CD14-positive monocyte (primary cell): ENCODE measurements around the gene MUSK. TPM values are rescaled to one million over a fixed set of nuclear protein-coding genes. Genes with fewer than 3 reads are reported as not detected.
A peak's percentile ranks its signal among the peaks of the same experiment; 100 is the strongest.

ENCODE experiments used
- DNase-seq, 3 donors: peaks; one replicate each; pipeline ENCODE4 v3.0.0-alpha.2; 2011 to 2022
- H2AFZ ChIP-seq: 2 replicates; pipeline ENCODE4 v1.6.0; 2012; ENCODE audit warnings: mild to moderate bottlenecking, low read depth, low read length, inconsistent platforms; ENCODE audit not compliant: insufficient read depth, poor library complexity, severe bottlenecking
- H3K27ac ChIP-seq, 2 donors: 1 replicate in 1 of 2; 2 replicates in 1 of 2; pipeline ENCODE4 v1.5.1; 2012 to 2013; ENCODE audit warnings: low read length in 2 of 2, control low read depth in 1 of 2, inconsistent platforms in 1 of 2, low read depth in 1 of 2, mild to moderate bottlenecking in 1 of 2
- H3K27me3 ChIP-seq, 2 donors: one replicate each; pipeline versions ENCODE4 v1.6.0 to v1.6.1; 2011 to 2013; ENCODE audit warnings: low read length in 2 of 2; ENCODE audit not compliant: control insufficient read depth in 2 of 2, insufficient read depth in 2 of 2
- H3K36me3 ChIP-seq, 2 donors: replicated peaks in 1 of 2; 1 replicate in 1 of 2; 2 replicates in 1 of 2; pipeline versions ENCODE4 v1.5.1 to v1.6.1; 2012 to 2013; ENCODE audit warnings: low read length in 2 of 2, control low read depth in 1 of 2, inconsistent platforms in 1 of 2, mild to moderate bottlenecking in 1 of 2; ENCODE audit not compliant: insufficient read depth in 2 of 2, control insufficient read depth in 1 of 2
- H3K4me1 ChIP-seq, 2 donors: 1 replicate in 1 of 2; 2 replicates in 1 of 2; pipeline versions ENCODE4 v1.5.1 to v1.6.1; 2012 to 2013; ENCODE audit warnings: low read length in 2 of 2, control low read depth in 1 of 2, inconsistent platforms in 1 of 2, mild to moderate bottlenecking in 1 of 2, moderate library complexity in 1 of 2; ENCODE audit not compliant: insufficient read depth in 2 of 2, control insufficient read depth in 1 of 2
- H3K4me2 ChIP-seq: replicated peaks from 2 replicates; pipeline ENCODE3; 2012; ENCODE audit warnings: low read length, moderate library complexity, mild to moderate bottlenecking; ENCODE audit not compliant: poor library complexity, severe bottlenecking; ENCODE audit errors: extremely low read depth
- H3K4me3 ChIP-seq, 3 experiments: fragments of 200-600 bp in 1 of 3; sonication (generic) in 1 of 3; replicated peaks in 1 of 3; 1 replicate in 2 of 3; 2 replicates in 1 of 3; pipeline ENCODE4 v1.5.1; 2011 to 2013; ENCODE audit warnings: low read length in 3 of 3, mild to moderate bottlenecking in 3 of 3, control low read depth in 2 of 3, low read depth in 2 of 3, inconsistent platforms in 1 of 3, moderate library complexity in 1 of 3
- H3K79me2 ChIP-seq: 2 replicates; pipeline ENCODE4 v1.6.0; 2012; ENCODE audit warnings: mild to moderate bottlenecking, control low read depth, inconsistent platforms, low read length, moderate library complexity; ENCODE audit not compliant: insufficient read depth
- H3K9ac ChIP-seq: 2 replicates; pipeline ENCODE4 v1.6.0; 2017; ENCODE audit warnings: low read length, mild to moderate bottlenecking; ENCODE audit not compliant: insufficient read depth, poor library complexity, severe bottlenecking
- H3K9me3 ChIP-seq, 2 donors: replicated peaks in 1 of 2; 1 replicate in 1 of 2; 2 replicates in 1 of 2; pipeline versions ENCODE4 v1.5.1 to v1.6.1; 2012 to 2013; ENCODE audit warnings: low read length in 2 of 2, control low read depth in 1 of 2; ENCODE audit not compliant: control insufficient read depth in 1 of 2, insufficient read depth in 1 of 2
- H4K20me1 ChIP-seq: 2 replicates; pipeline ENCODE4 v1.6.0; 2012; ENCODE audit warnings: mild to moderate bottlenecking, low read length, control low read depth, moderate library complexity; ENCODE audit not compliant: insufficient read depth
- H3K27ac Mint-ChIP-seq, 7 donors: one replicate each; pipeline ENCODE4 v1.8.0; 2020; ENCODE audit warnings: mild to moderate bottlenecking in 7 of 7, mixed read lengths in 7 of 7, moderate library complexity in 6 of 7, inconsistent platforms in 2 of 7
- H3K27me3 Mint-ChIP-seq, 3 donors: one replicate each; pipeline ENCODE4 v1.8.0; 2021 to 2022; ENCODE audit warnings: low read depth in 3 of 3, mild to moderate bottlenecking in 3 of 3, mixed read lengths in 3 of 3, moderate library complexity in 3 of 3, inconsistent platforms in 1 of 3
- H3K36me3 Mint-ChIP-seq, 2 donors: one replicate each; pipeline ENCODE4 v1.8.0; 2020; ENCODE audit warnings: mixed read lengths in 2 of 2, inconsistent platforms in 1 of 2, mild to moderate bottlenecking in 1 of 2
- H3K4me1 Mint-ChIP-seq: one replicate; pipeline ENCODE4 v1.8.0; 2020; ENCODE audit warnings: mild to moderate bottlenecking, mixed read lengths
- H3K4me3 Mint-ChIP-seq, 2 donors: one replicate each; pipeline ENCODE4 v1.8.0; 2020; ENCODE audit warnings: mild to moderate bottlenecking in 2 of 2, mixed read lengths in 2 of 2, moderate library complexity in 1 of 2
- H3K9me3 Mint-ChIP-seq, 7 donors: one replicate each; pipeline ENCODE4 v1.8.0; 2020 to 2022; ENCODE audit warnings: mixed read lengths in 7 of 7, mild to moderate bottlenecking in 6 of 7, moderate library complexity in 6 of 7, inconsistent platforms in 2 of 7
- CTCF ChIP-seq: fragments of 200-600 bp; IDR thresholded peaks from one replicate; pipeline ENCODE4 v1.8.0; 2022; ENCODE audit warnings: antibody characterized with exemption, mild to moderate bottlenecking
- WGBS: methylation state at CpG from one replicate; pipeline ENCODE4 v1.1.5; 2013; ENCODE audit warnings: missing lambda C conversion rate; ENCODE audit not compliant: insufficient coverage; 5-methylcytosine and 5-hydroxymethylcytosine counted together
- intact Hi-C, 2 donors: fragments of 100-400 bp; cut with micrococcal nuclease; formaldehyde crosslinking; loops; one replicate each; pipeline versions ENCODE4 v1.15.0 to v1.15.1; 2023
- polyA plus RNA-seq, 3 donors: library from polyadenylated mRNA; depleted of rRNA in 1 of 3; unstranded in 2 of 3; stranded (reverse) in 1 of 3; fragments of 300-500 nt in 2 of 3; fragments of >200 nt in 1 of 3; fragmentation: Illumina TruSeq in 2 of 3; gene quantifications; 1 replicate in 2 of 3; 2 replicates in 1 of 3; pipeline ENCODE4 v1.2.3, GENCODE V29; 2012 to 2021

MUSK gene
- polyA plus RNA-seq, 3 donors, result not detected

GRCh38 chr9:110765926-110766325 is 97.3 kb downstream of the MUSK start:
- TF ChIP-seq CTCF, result no peak
- H3K4me1 Mint-ChIP-seq, result peaks cover 2% of the 10 kb centered on the region
- no peak overlapping the region for H3K27ac Mint-ChIP-seq
- Histone ChIP-seq H4K20me1 (no peaks in the 10 kb centered on the region), H3K4me3 (no peak overlapping the region), H3K9ac (no peak overlapping the region), H3K36me3 (no peaks in the 10 kb centered on the region), H3K27me3 (no peaks in the 10 kb centered on the region), H2AFZ (no peak overlapping the region), H3K9me3 (no peaks in the 10 kb centered on the region), H3K4me1 (no peaks in the 10 kb centered on the region), H3K4me2 (no peak overlapping the region), H3K79me2 (no peaks in the 10 kb centered on the region), H3K27ac (no peak overlapping the region)
- intact Hi-C loops, result no loop called here
- 78% methylated on average over 1 of the region's 2 CpGs for WGBS
- H3K27me3 Mint-ChIP-seq, result peaks cover 0 to 1% (median 0%) of the 10 kb centered on the region in 3 donors
- no peak for DNase-seq
- H3K9me3 Mint-ChIP-seq, result peaks cover 0 to 9% (median 5%) of the 10 kb centered on the region in 7 donors
- H3K4me3 Mint-ChIP-seq, result no peak overlapping the region
- H3K36me3 Mint-ChIP-seq, result no peaks in the 10 kb centered on the region

DNA sequence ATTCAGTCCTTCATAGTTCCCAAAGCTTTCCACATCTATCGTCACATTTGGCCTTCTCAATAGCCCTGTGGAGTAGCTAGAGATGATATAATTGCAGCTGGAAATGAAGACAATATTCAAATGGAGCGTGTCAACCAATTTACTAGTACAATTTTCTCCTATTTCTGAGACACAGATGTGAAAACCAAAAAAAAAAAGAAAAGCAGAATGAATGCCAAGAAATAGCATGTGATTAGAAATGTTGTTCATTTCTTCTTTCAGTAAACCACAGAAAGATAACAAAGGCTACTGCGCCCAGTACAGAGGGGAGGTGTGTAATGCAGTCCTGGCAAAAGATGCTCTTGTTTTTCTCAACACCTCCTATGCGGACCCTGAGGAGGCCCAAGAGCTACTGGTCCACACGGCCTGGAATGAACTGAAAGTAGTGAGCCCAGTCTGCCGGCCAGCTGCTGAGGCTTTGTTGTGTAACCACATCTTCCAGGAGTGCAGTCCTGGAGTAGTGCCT is 99.0 kb downstream of the MUSK start:
- peak overlapping the region in 1 of 7 donors; percentile 57 for H3K27ac Mint-ChIP-seq
- no peak overlapping the region for H3K4me2 ChIP-seq

More for the DNA sequence above, 99.0 kb downstream of the MUSK start:
- 85% methylated on average over 3 of the region's 6 CpGs for WGBS
- intact Hi-C loops, result no loop called here
- Histone ChIP-seq H3K36me3 (no peaks in the 10 kb centered on the region), H3K27me3 (no peaks in the 10 kb centered on the region), H3K4me3 (no peak overlapping the region), H3K79me2 (no peaks in the 10 kb centered on the region), H3K9ac (no peak overlapping the region), H3K27ac (no peak overlapping the region), H2AFZ (no peak overlapping the region), H3K9me3 (no peaks in the 10 kb centered on the region), H4K20me1 (no peaks in the 10 kb centered on the region), H3K4me1 (no peaks in the 10 kb centered on the region)
- Mint-ChIP-seq H3K9me3 (peaks cover 0 to 2% (median 0%) of the 10 kb centered on the region in 7 donors), H3K36me3 (no peaks in the 10 kb centered on the region), H3K27me3 (no peaks in the 10 kb centered on the region), H3K4me3 (no peak overlapping the region), H3K4me1 (peaks cover 2% of the 10 kb centered on the region)
- no peak for DNase-seq
- TF ChIP-seq CTCF, result no peak
